HepG2 (cell line): Measurements from ENCODE around the gene MBLAC1. TPM values are rescaled to one million over a fixed set of nuclear protein-coding genes. Genes with fewer than 3 reads are reported as not detected.
A peak's percentile ranks its signal among the peaks of the same experiment; 100 is the strongest.

Source experiments
- ATF7 ChIP-seq, 2 experiments: fragments of 450-650 bp in 1 of 2; sonication (generic) in 1 of 2; formaldehyde crosslinking in 1 of 2; IDR thresholded peaks; 2 replicates each; pipeline versions ENCODE4 v1.4.0 to v1.6.1; 2016 to 2020; ENCODE audit warnings: antibody characterized with exemption in 1 of 2, mild to moderate bottlenecking in 1 of 2, missing genetic modification reagents in 1 of 2
- CENPX ChIP-seq: sonication (generic); formaldehyde crosslinking; IDR thresholded peaks from 2 replicates; pipeline ENCODE4 v1.9.0; 2021; ENCODE audit warnings: mild to moderate bottlenecking, missing genetic modification reagents, moderate library complexity
- CHCHD3 ChIP-seq: sonication (generic); formaldehyde crosslinking; IDR thresholded peaks from 2 replicates; pipeline ENCODE4 v1.8.0; 2022; ENCODE audit warnings: mild to moderate bottlenecking, missing genetic modification reagents, moderate library complexity
- MIER3 ChIP-seq: IDR thresholded peaks from 2 replicates; pipeline ENCODE4 v1.6.1; 2016; ENCODE audit warnings: missing compliant biosample characterization, borderline replicate concordance
- NCOA1 ChIP-seq: sonication (generic); formaldehyde crosslinking; IDR thresholded peaks from 2 replicates; pipeline ENCODE4 v1.9.0; 2021; ENCODE audit warnings: missing genetic modification reagents
- NFIB ChIP-seq: sonication (generic); formaldehyde crosslinking; IDR thresholded peaks from 2 replicates; pipeline ENCODE4 v1.9.0; 2021; ENCODE audit warnings: missing genetic modification reagents, mild to moderate bottlenecking, borderline replicate concordance
- RAD21 ChIP-seq: fragments of 450-650 bp; formaldehyde crosslinking; IDR thresholded peaks from 2 replicates; pipeline ENCODE4 v1.5.0; 2020; ENCODE audit warnings: mild to moderate bottlenecking
- RARA ChIP-seq: IDR thresholded peaks from 2 replicates; pipeline ENCODE4 v1.6.1; 2016; ENCODE audit warnings: missing genetic modification reagents, missing compliant biosample characterization
- SALL1 ChIP-seq: sonication (generic); formaldehyde crosslinking; IDR thresholded peaks from 2 replicates; pipeline ENCODE4 v1.8.0; 2022; ENCODE audit warnings: mild to moderate bottlenecking, missing genetic modification reagents
- ZBTB20 ChIP-seq: sonication (generic); formaldehyde crosslinking; IDR thresholded peaks from 2 replicates; pipeline ENCODE4 v1.8.1; 2023; ENCODE audit warnings: missing genetic modification reagents, low read depth, mild to moderate bottlenecking, borderline replicate concordance
- ZNF333 ChIP-seq: sonication (generic); formaldehyde crosslinking; IDR thresholded peaks from 2 replicates; pipeline ENCODE4 v1.4.0; 2020; ENCODE audit warnings: mild to moderate bottlenecking, missing genetic modification reagents, borderline replicate concordance
- ZNF441 ChIP-seq: sonication (generic); formaldehyde crosslinking; IDR thresholded peaks from 2 replicates; pipeline ENCODE4 v1.7.0; 2021; ENCODE audit warnings: missing genetic modification reagents, borderline replicate concordance
- ZNF543 ChIP-seq: sonication (generic); formaldehyde crosslinking; IDR thresholded peaks from 2 replicates; pipeline ENCODE4 v1.4.0; 2020; ENCODE audit warnings: mild to moderate bottlenecking, missing genetic modification reagents
- ZNF615 ChIP-seq: sonication (generic); formaldehyde crosslinking; IDR thresholded peaks from 2 replicates; pipeline ENCODE4 v1.5.0; 2020; ENCODE audit warnings: mild to moderate bottlenecking, missing genetic modification reagents, borderline replicate concordance
- ZNF703 ChIP-seq: sonication (generic); formaldehyde crosslinking; IDR thresholded peaks from 2 replicates; pipeline ENCODE4 v1.5.1; 2020; ENCODE audit warnings: missing genetic modification reagents, mild to moderate bottlenecking, moderate library complexity, borderline replicate concordance
- ZNF709 ChIP-seq: sonication (generic); formaldehyde crosslinking; IDR thresholded peaks from 2 replicates; pipeline ENCODE4 v1.5.0; 2020; ENCODE audit warnings: mild to moderate bottlenecking, missing genetic modification reagents
- polyA plus RNA-seq, 8 experiments: library from polyadenylated mRNA; depleted of rRNA in 3 of 8; stranded (reverse) in 7 of 8; unstranded in 1 of 8; fragments of >200 nt; fragmentation: Illumina TruSeq in 4 of 8; extraction: Trizol in 4 of 8; gene quantifications; 2 replicates each; pipeline versions ENCODE4 v1.2.1 to v1.2.3, GENCODE V29; 2011 to 2016; ENCODE audit warnings: low read depth in 4 of 8, missing spikeins in 1 of 8, mixed read lengths in 1 of 8; ENCODE audit not compliant: insufficient read depth in 1 of 8
- total RNA-seq, 5 experiments: library from RNA; depleted of rRNA; stranded (reverse); fragments of >200 nt; fragmentation: Illumina TruSeq; extraction: Trizol; gene quantifications; 2 replicates each; pipeline ENCODE4 v1.2.3, GENCODE V29; 2016; ENCODE audit warnings: low read depth in 1 of 5
- TF ChIP-seq, protein P1 (sequence below): sonication (generic); formaldehyde crosslinking; IDR thresholded peaks from 2 replicates; pipeline ENCODE4 v1.4.0; 2020; ENCODE audit warnings: low read depth, mild to moderate bottlenecking, missing genetic modification reagents
- TF ChIP-seq, protein P2 (sequence below): sonication (generic); formaldehyde crosslinking; IDR thresholded peaks from 2 replicates; pipeline ENCODE4 v1.5.0; 2020; ENCODE audit warnings: missing genetic modification reagents
- TF ChIP-seq, protein P3 (sequence below): sonication (generic); formaldehyde crosslinking; IDR thresholded peaks from 2 replicates; pipeline ENCODE4 v1.8.1; 2023; ENCODE audit warnings: mild to moderate bottlenecking, missing genetic modification reagents
- TF ChIP-seq, protein P4 (sequence below): sonication (generic); formaldehyde crosslinking; IDR thresholded peaks from 2 replicates; pipeline ENCODE4 v1.4.0; 2020; ENCODE audit warnings: missing genetic modification reagents, borderline replicate concordance
- TF ChIP-seq, protein P5 (sequence below): sonication (generic); formaldehyde crosslinking; IDR thresholded peaks from 2 replicates; pipeline ENCODE4 v1.4.0; 2020; ENCODE audit warnings: missing genetic modification reagents

MBLAC1 gene
- total and polyA plus RNA-seq, 2 of the 13 experiments (the other 11 are each of a cell fraction or from before 2014, with no cell fraction given) = 0.79 to 2.1 TPM

DNA sequence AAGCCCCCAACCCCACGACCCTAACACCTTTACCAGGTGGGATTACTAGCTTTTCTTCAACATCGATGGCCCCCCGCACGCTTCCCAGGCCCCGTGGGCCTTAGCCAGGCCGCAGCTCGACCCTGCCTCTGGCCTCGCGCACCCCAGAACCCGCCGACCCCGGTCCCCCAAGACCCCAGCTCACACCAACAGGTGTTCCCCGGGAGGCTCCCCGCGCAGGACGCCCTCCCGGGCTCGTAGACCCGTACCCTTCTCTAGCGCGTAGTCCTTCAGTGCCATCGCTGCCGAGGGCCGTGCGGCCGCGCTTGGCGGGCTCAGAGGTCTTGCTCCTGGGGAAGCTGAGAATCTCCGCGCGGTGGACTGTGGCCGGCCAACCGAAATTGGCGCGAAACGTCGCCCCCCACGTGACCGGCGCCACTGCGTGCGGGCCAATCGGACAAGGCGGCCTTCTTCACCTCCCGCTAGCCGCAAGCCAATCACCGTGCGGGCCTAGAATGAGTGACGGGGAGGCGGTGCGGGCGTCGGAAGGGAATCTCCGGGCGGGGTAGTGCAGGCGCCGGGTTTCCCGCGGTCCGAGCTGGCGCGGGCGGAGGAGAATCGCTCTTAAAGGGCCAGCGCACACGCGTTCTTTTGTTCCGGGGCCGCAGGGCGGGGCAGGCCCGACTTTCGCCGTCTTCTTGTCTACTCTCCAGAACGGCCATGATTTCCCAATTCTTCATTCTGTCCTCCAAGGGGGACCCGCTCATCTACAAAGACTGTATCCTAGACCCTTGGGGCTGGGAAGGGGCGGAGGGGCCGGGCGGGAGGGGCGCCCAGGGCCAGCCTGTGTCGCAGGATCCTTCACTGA is 25.5 kb upstream of the MBLAC1 start, which contains the start of the genes AP4M1 and MCM7 (continued):
- TF ChIP-seq NCOA1 (CRISPR knock-in tag) (no peak), ZNF615 (CRISPR knock-in tag) (no peak; the same call in 1 of the 2 replicates), NFIB (CRISPR knock-in tag) (no peak), ZNF543 (CRISPR knock-in tag) (no peak), CHCHD3 (CRISPR knock-in tag) (0 out of 2 replicates have a peak, but pooled peaks have one; percentile 41), RARA (CRISPR knock-in tag) (no peak), MIER3 (CRISPR knock-in tag) (no peak), SALL1 (CRISPR knock-in tag) (peak; percentile 72), ZNF441 (CRISPR knock-in tag) (no peak), ZNF709 (no peak), ZNF703 (CRISPR knock-in tag) (no peak; the same call in 1 of the 2 replicates), RAD21 (CRISPR knock-in tag) (no peak), CENPX (CRISPR knock-in tag) (no peak), ZNF333 (CRISPR knock-in tag) (no peak), ZBTB20 (peak; percentile 40; the same call in 1 of the 2 replicates), ATF7 (IDR thresholded peaks at IDR 0.05) (no peak), ATF7 (CRISPR knock-in tag; IDR thresholded peaks at IDR 0.05) (no peak; the same call in 1 of the 2 replicates)
- TF ChIP-seq, protein P1, sequence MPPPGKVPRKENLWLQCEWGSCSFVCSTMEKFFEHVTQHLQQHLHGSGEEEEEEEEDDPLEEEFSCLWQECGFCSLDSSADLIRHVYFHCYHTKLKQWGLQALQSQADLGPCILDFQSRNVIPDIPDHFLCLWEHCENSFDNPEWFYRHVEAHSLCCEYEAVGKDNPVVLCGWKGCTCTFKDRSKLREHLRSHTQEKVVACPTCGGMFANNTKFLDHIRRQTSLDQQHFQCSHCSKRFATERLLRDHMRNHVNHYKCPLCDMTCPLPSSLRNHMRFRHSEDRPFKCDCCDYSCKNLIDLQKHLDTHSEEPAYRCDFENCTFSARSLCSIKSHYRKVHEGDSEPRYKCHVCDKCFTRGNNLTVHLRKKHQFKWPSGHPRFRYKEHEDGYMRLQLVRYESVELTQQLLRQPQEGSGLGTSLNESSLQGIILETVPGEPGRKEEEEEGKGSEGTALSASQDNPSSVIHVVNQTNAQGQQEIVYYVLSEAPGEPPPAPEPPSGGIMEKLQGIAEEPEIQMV = 0 out of 2 replicates have a peak, but pooled peaks have one; percentile 60
- TF ChIP-seq, protein P2, sequence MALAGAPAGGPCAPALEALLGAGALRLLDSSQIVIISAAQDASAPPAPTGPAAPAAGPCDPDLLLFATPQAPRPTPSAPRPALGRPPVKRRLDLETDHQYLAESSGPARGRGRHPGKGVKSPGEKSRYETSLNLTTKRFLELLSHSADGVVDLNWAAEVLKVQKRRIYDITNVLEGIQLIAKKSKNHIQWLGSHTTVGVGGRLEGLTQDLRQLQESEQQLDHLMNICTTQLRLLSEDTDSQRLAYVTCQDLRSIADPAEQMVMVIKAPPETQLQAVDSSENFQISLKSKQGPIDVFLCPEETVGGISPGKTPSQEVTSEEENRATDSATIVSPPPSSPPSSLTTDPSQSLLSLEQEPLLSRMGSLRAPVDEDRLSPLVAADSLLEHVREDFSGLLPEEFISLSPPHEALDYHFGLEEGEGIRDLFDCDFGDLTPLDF (CRISPR knock-in tag) = peak; percentile 95
- TF ChIP-seq, protein P3, sequence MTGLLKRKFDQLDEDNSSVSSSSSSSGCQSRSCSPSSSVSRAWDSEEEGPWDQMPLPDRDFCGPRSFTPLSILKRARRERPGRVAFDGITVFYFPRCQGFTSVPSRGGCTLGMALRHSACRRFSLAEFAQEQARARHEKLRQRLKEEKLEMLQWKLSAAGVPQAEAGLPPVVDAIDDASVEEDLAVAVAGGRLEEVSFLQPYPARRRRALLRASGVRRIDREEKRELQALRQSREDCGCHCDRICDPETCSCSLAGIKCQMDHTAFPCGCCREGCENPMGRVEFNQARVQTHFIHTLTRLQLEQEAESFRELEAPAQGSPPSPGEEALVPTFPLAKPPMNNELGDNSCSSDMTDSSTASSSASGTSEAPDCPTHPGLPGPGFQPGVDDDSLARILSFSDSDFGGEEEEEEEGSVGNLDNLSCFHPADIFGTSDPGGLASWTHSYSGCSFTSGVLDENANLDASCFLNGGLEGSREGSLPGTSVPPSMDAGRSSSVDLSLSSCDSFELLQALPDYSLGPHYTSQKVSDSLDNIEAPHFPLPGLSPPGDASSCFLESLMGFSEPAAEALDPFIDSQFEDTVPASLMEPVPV (CRISPR knock-in tag) = peak; percentile 79
- TF ChIP-seq, protein P4, sequence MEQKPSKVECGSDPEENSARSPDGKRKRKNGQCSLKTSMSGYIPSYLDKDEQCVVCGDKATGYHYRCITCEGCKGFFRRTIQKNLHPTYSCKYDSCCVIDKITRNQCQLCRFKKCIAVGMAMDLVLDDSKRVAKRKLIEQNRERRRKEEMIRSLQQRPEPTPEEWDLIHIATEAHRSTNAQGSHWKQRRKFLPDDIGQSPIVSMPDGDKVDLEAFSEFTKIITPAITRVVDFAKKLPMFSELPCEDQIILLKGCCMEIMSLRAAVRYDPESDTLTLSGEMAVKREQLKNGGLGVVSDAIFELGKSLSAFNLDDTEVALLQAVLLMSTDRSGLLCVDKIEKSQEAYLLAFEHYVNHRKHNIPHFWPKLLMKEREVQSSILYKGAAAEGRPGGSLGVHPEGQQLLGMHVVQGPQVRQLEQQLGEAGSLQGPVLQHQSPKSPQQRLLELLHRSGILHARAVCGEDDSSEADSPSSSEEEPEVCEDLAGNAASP (CRISPR knock-in tag) = no peak
- TF ChIP-seq, protein P5, sequence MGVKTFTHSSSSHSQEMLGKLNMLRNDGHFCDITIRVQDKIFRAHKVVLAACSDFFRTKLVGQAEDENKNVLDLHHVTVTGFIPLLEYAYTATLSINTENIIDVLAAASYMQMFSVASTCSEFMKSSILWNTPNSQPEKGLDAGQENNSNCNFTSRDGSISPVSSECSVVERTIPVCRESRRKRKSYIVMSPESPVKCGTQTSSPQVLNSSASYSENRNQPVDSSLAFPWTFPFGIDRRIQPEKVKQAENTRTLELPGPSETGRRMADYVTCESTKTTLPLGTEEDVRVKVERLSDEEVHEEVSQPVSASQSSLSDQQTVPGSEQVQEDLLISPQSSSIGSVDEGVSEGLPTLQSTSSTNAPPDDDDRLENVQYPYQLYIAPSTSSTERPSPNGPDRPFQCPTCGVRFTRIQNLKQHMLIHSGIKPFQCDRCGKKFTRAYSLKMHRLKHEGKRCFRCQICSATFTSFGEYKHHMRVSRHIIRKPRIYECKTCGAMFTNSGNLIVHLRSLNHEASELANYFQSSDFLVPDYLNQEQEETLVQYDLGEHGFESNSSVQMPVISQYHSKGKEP = no peak
